Motor neuron (in vitro differentiated cells): ENCODE measurements around the gene SRGAP2. TPM values are rescaled to one million over a fixed set of nuclear protein-coding genes. Genes with fewer than 3 reads are reported as not detected.
"Not testable (repeated sequence)": the region's sequence is repeated elsewhere in the genome, so short reads cannot be mapped to it uniquely, and the experiment has no call there.

Experiments used
- ATAC-seq, 8 experiments: fragments of 200-7000 bp; cut with Tn5 transposase; replicated peaks in 6 of 8; 2 replicates each; pipeline ENCODE4 v1.8.0; 2021; ENCODE audit warnings: mild to moderate bottlenecking in 8 of 8, moderate library complexity in 8 of 8
- H3K27ac ChIP-seq, 2 donors: fragments of 250-450 bp; sonication (Bioruptor Pico); 2 replicates each; pipeline ENCODE4 v1.9.0; 2021; ENCODE audit warnings: antibody characterized with exemption in 2 of 2, mild to moderate bottlenecking in 2 of 2, moderate library complexity in 1 of 2
- H3K4me1 ChIP-seq, 2 donors: fragments of 250-450 bp; sonication (Bioruptor Pico); replicated peaks in 1 of 2; 2 replicates each; pipeline ENCODE4 v1.6.1; 2021; ENCODE audit warnings: antibody characterized with exemption in 2 of 2, mild to moderate bottlenecking in 2 of 2, moderate library complexity in 1 of 2
- H3K4me3 ChIP-seq, 5 donors: fragments of 250-450 bp; sonication (Bioruptor Pico); 2 replicates each; pipeline ENCODE4 v1.9.0; 2021; ENCODE audit warnings: antibody characterized with exemption in 5 of 5, mild to moderate bottlenecking in 5 of 5, moderate library complexity in 4 of 5
- WGBS, 10 experiments: fragments of 450-650 bp; shearing (Covaris generic); methylation state at CpG; one replicate each; pipeline ENCODE4 v1.0.0; 2022; 5-methylcytosine and 5-hydroxymethylcytosine counted together
- in situ Hi-C, 9 experiments: fragments of 400-800 bp; cut with MboI; loops; one replicate each; pipeline ENCODE4 v1.15.0; 2021; ENCODE audit warnings: low sequenced_read_pairs in 9 of 9, low pct_unique_long_range_greater_than_20kb in 2 of 9; ENCODE audit not compliant: unreplicated experiment in 9 of 9
- total RNA-seq, 8 experiments: library from RNA; unstranded; fragments of 300-600 nt; gene quantifications; 2 replicates each; pipeline versions ENCODE4 v1.2.3 to v1.2.4, GENCODE V29; 2022

The SRGAP2 gene
- total RNA-seq, 8 experiments from 2014 or later: 25.9 to 44.1 (median 32.1) TPM

- 40 to 56% methylated on average over 1 to 2 of the region's 4 CpGs; no CpG with 5 or more reads in 8 of the 10 experiments for WGBS, 10 experiments
- in situ Hi-C loops, H3K27ac ChIP-seq, H3K4me3 ChIP-seq, H3K4me1 ChIP-seq: not testable (repeated sequence)
- peak in 4 of 8 experiments; percentile 20 to 87 (median 54) for ATAC-seq
Observed at GRCh38 chr1:206220332-206221000, 17.1 kb downstream of the SRGAP2 start.

GRCh38 chr1:206221585-206221984 is 18.2 kb downstream of the SRGAP2 start:
- in situ Hi-C loops, H3K27ac ChIP-seq, H3K4me3 ChIP-seq, H3K4me1 ChIP-seq, ATAC-seq: not testable (repeated sequence)
- WGBS, 10 experiments: no CpG with 5 or more reads among the region's 4 CpGs

DNA sequence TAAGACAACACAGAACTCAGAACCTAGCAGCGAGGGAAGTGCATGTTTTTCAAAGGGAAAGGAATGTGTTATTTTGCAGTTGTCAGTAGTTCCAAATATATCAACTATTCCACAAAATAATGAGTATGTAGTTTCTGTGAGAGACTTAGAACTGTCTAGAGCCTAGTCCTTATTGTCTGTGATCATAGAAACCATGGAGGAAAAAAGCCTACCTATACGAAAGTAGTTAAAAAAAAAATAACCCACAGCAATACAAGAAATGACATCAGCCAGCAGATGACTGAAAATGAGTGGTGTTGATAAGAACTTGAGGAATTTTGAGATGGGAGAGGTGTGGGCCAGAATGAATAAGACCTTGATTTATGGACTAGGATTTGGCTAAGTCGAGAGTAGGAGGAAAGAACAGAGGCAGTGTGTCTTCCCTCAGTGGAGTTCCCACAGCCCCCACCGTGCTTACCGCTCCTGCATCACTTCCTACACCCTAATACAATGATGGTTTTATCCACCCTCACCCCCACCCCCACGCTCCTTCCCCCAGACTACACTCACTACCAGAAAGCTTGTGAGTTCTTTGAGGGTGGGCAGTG is 20.9 kb downstream of the SRGAP2 start:
- ATAC-seq: not testable (repeated sequence)
- 100% methylated on average over 1 of the region's 6 CpGs; no CpG with 5 or more reads in 9 of the 10 experiments for WGBS, 10 experiments

DNA sequence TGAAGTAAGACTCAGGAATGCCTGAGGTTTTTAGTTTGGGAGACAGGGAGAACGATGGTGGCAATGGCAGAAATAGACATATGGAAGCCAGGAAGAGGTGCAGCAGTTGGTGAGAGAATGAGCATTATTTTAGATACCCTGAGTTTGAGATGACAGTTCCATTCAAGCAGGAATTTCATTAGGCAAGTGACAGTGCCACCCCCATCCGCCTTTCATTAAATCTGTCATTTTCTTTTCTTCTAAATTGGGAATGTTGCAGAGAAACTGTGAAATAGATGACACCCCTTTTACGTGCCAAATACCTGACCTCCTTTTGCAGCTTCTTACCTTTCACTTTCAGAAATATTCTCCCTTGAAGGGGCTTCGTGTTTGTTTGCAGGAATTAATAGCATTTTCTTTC is 22.0 kb downstream of the SRGAP2 start:
- H3K4me1 ChIP-seq, H3K4me3 ChIP-seq, H3K27ac ChIP-seq, ATAC-seq, in situ Hi-C loops: not testable (repeated sequence)
- 83% methylated on average over 1 of the region's 4 CpGs; no CpG with 5 or more reads in 9 of the 10 experiments for WGBS, 10 experiments

More for the DNA sequence above, 20.9 kb downstream of the SRGAP2 start:
- H3K4me1 ChIP-seq, H3K4me3 ChIP-seq, H3K27ac ChIP-seq, in situ Hi-C loops: not testable (repeated sequence)

- H3K27ac ChIP-seq, H3K4me1 ChIP-seq, H3K4me3 ChIP-seq, in situ Hi-C loops: not testable (repeated sequence)
- no CpG with 5 or more reads among the region's 5 CpGs for WGBS, 10 experiments
- ATAC-seq: peak in 2 of 8 experiments; percentile 32 to 36
Observed at GRCh38 chr1:206226886-206227285, 23.5 kb downstream of the SRGAP2 start.

GRCh38 chr1:206229286-206229685 is 25.9 kb downstream of the SRGAP2 start:
- peak in 3 of 8 experiments; percentile 12 to 71 (median 40) for ATAC-seq
- H3K27ac ChIP-seq, in situ Hi-C loops, H3K4me1 ChIP-seq, H3K4me3 ChIP-seq: not testable (repeated sequence)
- WGBS, 10 experiments: no CpG with 5 or more reads among the region's 2 CpGs

GRCh38 chr1:206231989-206232388 is 28.6 kb downstream of the SRGAP2 start:
- no CpG with 5 or more reads among the region's 9 CpGs for WGBS, 10 experiments
- H3K4me1 ChIP-seq, H3K27ac ChIP-seq, H3K4me3 ChIP-seq, ATAC-seq, in situ Hi-C loops: not testable (repeated sequence)

GRCh38 chr1:206232970-206233645 is 29.8 kb downstream of the SRGAP2 start:
- ATAC-seq: peak in 6 of 8 experiments; percentile 61 to 95 (median 78)
- H3K27ac ChIP-seq, in situ Hi-C loops, H3K4me3 ChIP-seq, H3K4me1 ChIP-seq: not testable (repeated sequence)
- WGBS, 10 experiments: no CpG with 5 or more reads among the region's 5 CpGs

DNA sequence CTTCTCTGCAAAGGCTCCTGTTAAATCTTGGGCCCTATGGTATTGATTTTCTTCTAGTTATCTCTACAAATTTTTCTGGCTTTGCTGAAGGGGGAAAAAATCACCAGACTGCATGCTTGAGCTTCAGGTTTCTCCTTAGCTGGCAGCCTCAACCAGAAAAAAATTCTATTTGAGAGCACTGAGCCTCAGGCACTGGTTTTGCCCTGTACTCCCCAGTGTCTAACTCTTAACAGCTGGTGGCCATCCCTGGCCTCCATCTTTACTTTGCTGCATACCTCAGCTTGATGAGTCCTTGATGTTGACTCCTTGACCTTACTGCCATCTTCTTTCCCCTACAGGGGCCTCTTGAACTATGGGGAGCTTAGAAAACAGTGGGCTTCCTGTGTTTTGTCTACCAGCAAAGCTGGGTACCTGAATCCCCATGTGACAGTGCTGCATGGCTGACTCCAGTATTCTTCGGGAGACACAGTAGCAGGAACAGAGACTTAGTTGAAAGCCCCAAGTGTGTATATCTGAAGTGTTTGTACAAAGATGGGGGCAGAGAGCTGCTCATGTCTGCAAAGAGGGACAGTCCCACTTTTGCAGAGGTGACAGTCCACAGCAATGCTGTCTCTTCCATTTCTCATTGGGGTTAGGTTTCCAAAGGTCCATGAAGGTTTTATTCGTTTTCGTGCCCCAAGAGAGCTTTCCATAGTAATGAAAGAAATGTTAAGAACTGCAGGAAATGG is 31.0 kb downstream of the SRGAP2 start:
- in situ Hi-C loops, H3K4me1 ChIP-seq, ATAC-seq, H3K4me3 ChIP-seq, H3K27ac ChIP-seq: not testable (repeated sequence)
- WGBS, 10 experiments: 100% methylated on average over 1 of the region's 3 CpGs; no CpG with 5 or more reads in 9 of the 10 experiments

DNA sequence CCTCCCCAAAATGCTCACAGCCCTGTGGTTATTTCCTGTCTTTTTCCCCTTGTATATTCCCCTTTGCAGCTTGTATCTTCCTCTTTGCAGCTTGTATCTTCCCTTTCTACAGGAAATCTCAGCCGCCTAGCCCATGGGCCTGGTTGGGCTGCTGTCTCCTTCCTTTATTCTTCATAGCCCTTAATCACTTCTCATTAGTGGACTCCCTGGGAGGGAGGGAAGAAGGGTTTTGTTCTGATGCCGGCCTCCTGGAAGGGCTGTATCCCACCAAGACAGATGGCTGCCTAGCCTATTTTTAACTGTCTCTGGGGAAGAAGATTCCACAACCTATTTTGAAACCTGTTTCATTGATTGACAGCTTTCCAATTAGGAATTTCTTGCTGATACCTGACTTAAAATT is 31.8 kb downstream of the SRGAP2 start:
- H3K27ac ChIP-seq, in situ Hi-C loops, H3K4me3 ChIP-seq, H3K4me1 ChIP-seq: not testable (repeated sequence)
- peak in 3 of 8 experiments; percentile 17 to 40 (median 37) for ATAC-seq
- no CpG with 5 or more reads among the region's 2 CpGs for WGBS, 10 experiments

GRCh38 chr1:206240288-206240687 is 36.9 kb downstream of the SRGAP2 start:
- no CpG with 5 or more reads among the region's 4 CpGs for WGBS, 10 experiments
- in situ Hi-C loops, H3K4me1 ChIP-seq, H3K27ac ChIP-seq, H3K4me3 ChIP-seq: not testable (repeated sequence)
- peak in 2 of 8 experiments; percentile 98 to 99 for ATAC-seq

- WGBS, 10 experiments: no CpG with 5 or more reads among the region's 3 CpGs
- peak in 3 of 8 experiments; percentile 47 to 94 (median 77) for ATAC-seq
- H3K4me1 ChIP-seq, H3K27ac ChIP-seq, in situ Hi-C loops, H3K4me3 ChIP-seq: not testable (repeated sequence)
Observed at GRCh38 chr1:206243335-206243734, 40.0 kb downstream of the SRGAP2 start.

- in situ Hi-C loops, ATAC-seq, H3K4me1 ChIP-seq, H3K27ac ChIP-seq, H3K4me3 ChIP-seq: not testable (repeated sequence)
- no CpG with 5 or more reads among the region's 3 CpGs for WGBS, 10 experiments
Observed at GRCh38 chr1:206245479-206245878, 42.1 kb downstream of the SRGAP2 start.
